B cell (primary cell): ENCODE measurements around the gene CCDC93. TPM values are rescaled to one million over a fixed set of nuclear protein-coding genes. Genes with fewer than 3 reads are reported as not detected.
"Not testable (repeated sequence)": the region's sequence is repeated elsewhere in the genome, so short reads cannot be mapped to it uniquely, and the experiment has no call there.

ENCODE experiments used
- ATAC-seq: fragments of 200-7000 bp; cut with Tn5 transposase; one replicate; pipeline ENCODE4 v1.10.0; 2021; ENCODE audit warnings: low read depth, mild to moderate bottlenecking, moderate number of reproducible peaks, moderate library complexity
- CTCF ChIA-PET: fragments of 350-600 bp; sonication (Branson Sonifier 250); formaldehyde crosslinking; loops from one replicate; lab custom pipeline; 2021; ENCODE audit warnings: antibody characterized with exemption, inconsistent platforms; lab: Charles Lee
- POLR2A ChIA-PET: fragments of 350-600 bp; sonication (Branson Sonifier 250); formaldehyde crosslinking; loops from one replicate; lab custom pipeline; 2021; ENCODE audit warnings: antibody characterized with exemption; lab: Charles Lee
- DNase-seq: peaks from one replicate; pipeline ENCODE4 v3.0.0; 2013
- H2AFZ ChIP-seq: 2 replicates; pipeline ENCODE4 v1.6.1; 2012; ENCODE audit warnings: mild to moderate bottlenecking, low read depth, low read length; ENCODE audit not compliant: insufficient read depth, poor library complexity, severe bottlenecking
- H3K27ac ChIP-seq, 2 donors: 1 replicate in 1 of 2; 2 replicates in 1 of 2; pipeline ENCODE4 v1.5.1; 2012 to 2013; ENCODE audit warnings: low read length in 2 of 2, mild to moderate bottlenecking in 2 of 2, moderate library complexity in 1 of 2
- H3K27me3 ChIP-seq, 4 experiments: fragments of 200-600 bp in 1 of 4; sonication (generic) in 1 of 4; replicated peaks in 1 of 4; 1 replicate in 2 of 4; 2 replicates in 2 of 4; pipeline versions ENCODE4 v1.6.1 to v1.7.0; 2013 to 2016; ENCODE audit warnings: low read length in 3 of 4, mild to moderate bottlenecking in 2 of 4, mixed read lengths in 1 of 4, moderate library complexity in 1 of 4; ENCODE audit not compliant: insufficient read depth in 4 of 4, control insufficient read depth in 3 of 4; ENCODE audit errors: control extremely low read depth in 1 of 4
- H3K36me3 ChIP-seq, 2 experiments: replicated peaks in 1 of 2; 1 replicate in 1 of 2; 2 replicates in 1 of 2; pipeline versions ENCODE4 v1.6.1 to v1.7.1; 2013; ENCODE audit warnings: low read length in 1 of 2; ENCODE audit not compliant: insufficient read depth in 2 of 2, control insufficient read depth in 1 of 2; ENCODE audit errors: control extremely low read depth in 1 of 2, extremely low read depth in 1 of 2
- H3K4me1 ChIP-seq, 2 donors: fragments of 200-600 bp in 1 of 2; sonication (generic) in 1 of 2; 1 replicate in 1 of 2; 2 replicates in 1 of 2; pipeline versions ENCODE4 v1.5.1 to v1.6.1; 2013 to 2017; ENCODE audit warnings: low read length in 2 of 2; ENCODE audit not compliant: control insufficient read depth in 2 of 2, insufficient read depth in 2 of 2
- H3K4me2 ChIP-seq: replicated peaks from 2 replicates; pipeline ENCODE3; 2012; ENCODE audit warnings: mild to moderate bottlenecking, low read depth, low read length; ENCODE audit not compliant: poor library complexity, severe bottlenecking
- H3K4me3 ChIP-seq, 5 experiments: fragments of 200-600 bp in 1 of 5; sonication (generic) in 1 of 5; 1 replicate in 3 of 5; 2 replicates in 2 of 5; pipeline versions ENCODE4 v1.5.1 to v1.7.0; 2011 to 2016; ENCODE audit warnings: low read length in 4 of 5, mild to moderate bottlenecking in 4 of 5, low read depth in 2 of 5, control low read depth in 1 of 5, moderate library complexity in 1 of 5; ENCODE audit not compliant: insufficient read depth in 1 of 5; ENCODE audit errors: control extremely low read depth in 1 of 5, extremely low read depth in 1 of 5
- H3K79me2 ChIP-seq: fragments of 200-600 bp; sonication (generic); one replicate; pipeline ENCODE4 v1.6.0; 2016; ENCODE audit warnings: low read length; ENCODE audit not compliant: control insufficient read depth, insufficient read depth
- H3K9ac ChIP-seq: fragments of 200-600 bp; sonication (generic); 2 replicates; pipeline ENCODE4 v1.6.1; 2017; ENCODE audit warnings: mild to moderate bottlenecking, low read length, moderate library complexity
- H3K9me3 ChIP-seq, 3 donors: one replicate each; pipeline versions ENCODE4 v1.6.1 to v1.7.1; 2013; ENCODE audit warnings: low read length in 2 of 3; ENCODE audit not compliant: control insufficient read depth in 2 of 3, insufficient read depth in 1 of 3; ENCODE audit errors: control extremely low read depth in 1 of 3
- H4K20me1 ChIP-seq: 2 replicates; pipeline ENCODE4 v1.6.0; 2012; ENCODE audit warnings: mild to moderate bottlenecking, low read length; ENCODE audit not compliant: insufficient read depth, control insufficient read depth, poor library complexity, severe bottlenecking
- H3K27ac Mint-ChIP-seq: one replicate; pipeline ENCODE4 v1.8.0; 2021; ENCODE audit warnings: mixed read lengths
- H3K27me3 Mint-ChIP-seq: one replicate; pipeline ENCODE4 v1.8.0; 2021; ENCODE audit warnings: mixed read lengths
- H3K4me1 Mint-ChIP-seq: one replicate; pipeline ENCODE4 v1.8.0; 2021; ENCODE audit warnings: mixed read lengths
- H3K4me3 Mint-ChIP-seq: one replicate; pipeline ENCODE4 v1.8.0; 2021; ENCODE audit warnings: mixed read lengths
- H3K9me3 Mint-ChIP-seq: one replicate; pipeline ENCODE4 v1.8.0; 2022; ENCODE audit warnings: mixed read lengths; ENCODE audit not compliant: insufficient read depth
- CTCF ChIP-seq: fragments of 200-600 bp; IDR thresholded peaks from one replicate; pipeline ENCODE4 v1.8.0; 2022; ENCODE audit warnings: antibody characterized with exemption, mild to moderate bottlenecking
- EZH2 ChIP-seq: IDR thresholded peaks from 2 replicates; pipeline ENCODE4 v1.6.1; 2012; ENCODE audit warnings: borderline replicate concordance, low read depth, mild to moderate bottlenecking, moderate library complexity, low read length; ENCODE audit not compliant: insufficient read depth, poor library complexity, severe bottlenecking
- WGBS: methylation state at CpG from one replicate; pipeline ENCODE4 v1.1.5; 2013; ENCODE audit warnings: missing lambda C conversion rate; ENCODE audit not compliant: insufficient coverage; 5-methylcytosine and 5-hydroxymethylcytosine counted together
- intact Hi-C: fragments of 100-400 bp; cut with micrococcal nuclease; formaldehyde crosslinking; loops from one replicate; pipeline ENCODE4 v1.10.0; 2022
- polyA plus RNA-seq: library from polyadenylated mRNA; depleted of rRNA; stranded (reverse); fragments of >200 nt; gene quantifications from 2 replicates; pipeline ENCODE4 v1.2.3, GENCODE V29; 2012
- total RNA-seq, 2 donors: library from RNA; stranded (reverse); fragments of 120-200 nt in 1 of 2; gene quantifications; 1 replicate in 1 of 2; 2 replicates in 1 of 2; pipeline versions ENCODE4 v1.2.3 to v1.2.4, GENCODE V29; 2013 to 2022

The CCDC93 gene
- total and polyA plus RNA-seq, 2 donors (not counting 1 experiment from before 2014, with no cell fraction given): 17.5 to 79.6 TPM

DNA sequence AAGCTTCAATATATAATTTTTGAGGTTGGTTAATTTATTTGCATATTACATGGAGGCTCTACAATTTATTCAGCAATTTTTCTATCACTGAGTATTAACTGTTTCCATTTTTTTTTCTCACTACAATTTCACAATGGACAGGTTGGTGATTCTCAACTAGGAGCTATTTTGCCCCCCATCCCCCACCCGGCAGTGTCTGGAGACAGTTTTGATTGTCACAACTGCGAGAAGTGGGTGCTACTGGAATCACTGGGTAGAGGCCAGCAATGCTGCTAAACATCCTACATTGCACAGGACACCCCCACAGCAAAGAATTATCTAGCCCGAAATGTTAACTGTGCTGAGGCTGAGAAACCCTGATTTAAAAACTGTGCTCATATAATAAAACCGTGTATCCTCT, 82.6 kb downstream of the CCDC93 start:
- no peak for DNase-seq
- WGBS: no CpG with 5 or more reads among the region's 4 CpGs
- Mint-ChIP-seq H3K27ac (no peak overlapping the region), H3K9me3 (peaks cover 3% of the 10 kb centered on the region), H3K4me1 (no peaks in the 10 kb centered on the region), H3K4me3 (no peak overlapping the region), H3K27me3 (no peaks in the 10 kb centered on the region)
- no peak overlapping the region for H3K9ac ChIP-seq
- no peak overlapping the region for H3K4me2 ChIP-seq
- ATAC-seq: no peak
- no peaks in the 10 kb centered on the region for H3K4me1 ChIP-seq
- ChIA-PET POLR2A (no interaction called here), CTCF (no interaction called here)
- TF ChIP-seq EZH2 (no peak), CTCF (no peak)
- H3K4me3 ChIP-seq: no peak overlapping the region
- intact Hi-C loops: loop anchor here (10.0 kb wide), 1 partner anchor 116 kb away; the partner anchor contains the start of gene DDX18
- H2AFZ ChIP-seq: no peak overlapping the region
- peaks cover 0 to 11% (median 0%) of the 10 kb centered on the region in 3 donors for H3K9me3 ChIP-seq
- H3K27me3 ChIP-seq: no peaks in the 10 kb centered on the region
- H3K36me3 ChIP-seq: peaks cover 10 to 69% of the 10 kb centered on the region in 2 experiments
- no peak overlapping the region for H3K27ac ChIP-seq
- H3K79me2 ChIP-seq: no peaks in the 10 kb centered on the region
- H4K20me1 ChIP-seq: no peaks in the 10 kb centered on the region

DNA sequence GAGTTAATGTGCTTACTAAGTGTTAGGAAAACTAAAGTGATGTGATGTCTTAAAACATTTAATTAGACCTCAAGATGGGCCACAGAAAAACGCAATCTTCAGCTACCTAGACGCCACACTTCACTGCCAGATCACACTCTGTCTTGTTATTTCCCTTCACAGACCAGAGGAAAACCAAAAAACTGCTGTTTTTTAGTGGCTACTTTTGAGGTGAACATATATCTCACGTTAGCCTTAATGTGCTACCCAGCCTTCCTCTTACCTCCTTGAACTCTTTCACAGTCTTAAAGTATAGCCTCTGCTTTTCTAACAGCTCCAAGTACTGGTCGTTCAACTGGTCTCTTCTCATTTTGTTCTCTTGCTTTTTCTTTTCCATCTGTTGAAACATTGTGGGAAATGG, 83.1 kb downstream of the CCDC93 start:
- Histone ChIP-seq H2AFZ (no peak overlapping the region), H3K9ac (no peak overlapping the region), H4K20me1 (no peaks in the 10 kb centered on the region), H3K4me3 (no peak overlapping the region), H3K27ac (no peak overlapping the region), H3K79me2 (no peaks in the 10 kb centered on the region), H3K4me2 (no peak overlapping the region), H3K36me3 (peaks cover 10 to 65% of the 10 kb centered on the region in 2 experiments), H3K9me3 (peaks cover 0 to 11% (median 0%) of the 10 kb centered on the region in 3 donors), H3K27me3 (no peaks in the 10 kb centered on the region), H3K4me1 (no peaks in the 10 kb centered on the region)
- 100% methylated on average over 1 of the region's 4 CpGs for WGBS
- ChIA-PET CTCF (no interaction called here), POLR2A (no interaction called here)
- Mint-ChIP-seq H3K9me3 (peaks cover 3% of the 10 kb centered on the region), H3K27me3 (no peaks in the 10 kb centered on the region), H3K4me3 (no peak overlapping the region), H3K4me1 (no peaks in the 10 kb centered on the region), H3K27ac (no peak overlapping the region)
- TF ChIP-seq EZH2 (no peak), CTCF (no peak)
- ATAC-seq (no peak), DNase-seq (no peak)
- intact Hi-C loops: loop anchor here (10.0 kb wide), 1 partner anchor 116 kb away; the partner anchor contains the start of gene DDX18

GRCh38 chr2:117923471-117923870, 90.4 kb downstream of the CCDC93 start:
- H3K27me3 ChIP-seq, H3K4me3 Mint-ChIP-seq, intact Hi-C loops, H3K27me3 Mint-ChIP-seq, POLR2A ChIA-PET, H3K9me3 Mint-ChIP-seq, ATAC-seq, H3K79me2 ChIP-seq, H3K4me3 ChIP-seq, H3K9ac ChIP-seq, H3K4me1 ChIP-seq, H2AFZ ChIP-seq, H3K27ac Mint-ChIP-seq, H3K4me2 ChIP-seq, H3K9me3 ChIP-seq, DNase-seq, CTCF ChIA-PET, H3K27ac ChIP-seq, H4K20me1 ChIP-seq, H3K4me1 Mint-ChIP-seq: not testable (repeated sequence)
- peaks cover 5 to 43% of the 10 kb centered on the region in 2 experiments for H3K36me3 ChIP-seq
- WGBS: 98% methylated on average over 9 of the region's 9 CpGs
